GM12878 (cell line): Measurements from ENCODE around the gene FCRL2. TPM values are rescaled to one million over a fixed set of nuclear protein-coding genes. Genes with fewer than 3 reads are reported as not detected.

ENCODE experiments used
- ATAC-seq: fragments of 200-7000 bp; cut with Tn5 transposase; 3 replicates; pipeline ENCODE4 v1.9.1; 2020; ENCODE audit warnings: mild to moderate bottlenecking, moderate library complexity
- BruUV-seq: library from RNA; stranded (reverse); fragments of 400-500 nt; replicated peaks from 2 replicates; lab custom pipeline; 2021; lab: Mats Ljungman, UMichigan
- CTCF ChIA-PET: fragments of 300-600 bp; sonication (Branson Sonifier 250); formaldehyde crosslinking; extraction: SDS; loops from one replicate; lab custom pipeline; 2021; ENCODE audit warnings: inconsistent platforms; lab: Yijun Ruan, JAX
- POLR2A ChIA-PET: fragments of 350-600 bp; formaldehyde crosslinking; extraction: SDS; loops from one replicate; lab custom pipeline; 2021; ENCODE audit warnings: inconsistent platforms; lab: Charles Lee
- RAD21 ChIA-PET: fragments of 300-600 bp; sonication (Branson Sonifier 250); formaldehyde crosslinking; loops from one replicate; lab custom pipeline; 2023; ENCODE audit warnings: antibody characterized with exemption; ENCODE audit not compliant: unreplicated experiment; lab: Charles Lee
- SMC1A ChIA-PET: fragments of 300-600 bp; sonication (Branson Sonifier 250); formaldehyde crosslinking; loops from one replicate; lab custom pipeline; 2023; ENCODE audit not compliant: unreplicated experiment, uncharacterized antibody; lab: Charles Lee
- DNase-seq: peaks from one replicate; pipeline ENCODE4 v3.0.0-alpha.2; 2011; ENCODE audit warnings: low read depth, low spot score
- FAIRE-seq: peaks from 3 replicates; lab custom pipeline; 2011; peaks lifted over from hg19 to GRCh38; lab: Jason Lieb, UNC
- H2AFZ ChIP-seq: 2 replicates; pipeline ENCODE4 v1.6.0; 2011; ENCODE audit warnings: low read depth, low read length, control low read depth; ENCODE audit not compliant: control insufficient read depth
- H3K27ac ChIP-seq: 2 replicates; pipeline ENCODE4 v1.5.1; 2011; ENCODE audit warnings: control low read depth; ENCODE audit not compliant: control insufficient read depth, insufficient read depth
- H3K27me3 ChIP-seq, 2 experiments: replicated peaks in 1 of 2; 2 replicates each; pipeline versions ENCODE4 v1.6.0 to v1.6.1; 2011; ENCODE audit warnings: low read length in 1 of 2; ENCODE audit not compliant: control insufficient read depth in 2 of 2, insufficient read depth in 2 of 2
- H3K36me3 ChIP-seq, 2 experiments: 2 replicates each; pipeline ENCODE4 v1.5.1; 2011; ENCODE audit warnings: low read length in 1 of 2; ENCODE audit not compliant: control insufficient read depth in 2 of 2, insufficient read depth in 2 of 2
- H3K4me1 ChIP-seq: 2 replicates; pipeline ENCODE4 v1.6.1; 2011; ENCODE audit warnings: mild to moderate bottlenecking, low read length, moderate library complexity, mixed read lengths; ENCODE audit not compliant: control insufficient read depth, insufficient read depth
- H3K4me2 ChIP-seq: 2 replicates; pipeline ENCODE4 v1.6.0; 2011; ENCODE audit warnings: control low read depth; ENCODE audit not compliant: control insufficient read depth, insufficient read depth
- H3K4me3 ChIP-seq: fragments of 200-600 bp; sonication (generic); 2 replicates; pipeline ENCODE4 v1.5.1; 2016
- H3K79me2 ChIP-seq: 2 replicates; pipeline ENCODE4 v1.6.0; 2011; ENCODE audit warnings: low read length; ENCODE audit not compliant: control insufficient read depth, insufficient read depth
- H3K9ac ChIP-seq: 2 replicates; pipeline ENCODE4 v1.8.0; 2011; ENCODE audit warnings: low read length, control low read depth, mixed read lengths; ENCODE audit not compliant: control insufficient read depth, insufficient read depth
- H3K9me3 ChIP-seq: replicated peaks from 3 replicates; pipeline ENCODE4 v1.5.1; 2011; ENCODE audit warnings: mild to moderate bottlenecking, low read length; ENCODE audit not compliant: control insufficient read depth, insufficient read depth
- H4K20me1 ChIP-seq: 2 replicates; pipeline ENCODE4 v1.6.0; 2011; ENCODE audit not compliant: control insufficient read depth, insufficient read depth
- BCL11A ChIP-seq: IDR thresholded peaks from 2 replicates; pipeline ENCODE4 v1.6.1; 2011; ENCODE audit warnings: low read depth, low read length
- CHD2 ChIP-seq: IDR thresholded peaks from 2 replicates; pipeline ENCODE4 v1.6.1; 2011; ENCODE audit warnings: low read depth, low read length, improper control_type of control experiment, borderline replicate concordance
- FOXK2 ChIP-seq: fragments of 450-650 bp; IDR thresholded peaks from 2 replicates; pipeline ENCODE4 v1.6.1; 2017; ENCODE audit warnings: mild to moderate bottlenecking, moderate library complexity
- HDAC2 ChIP-seq: fragments of 200-600 bp; sonication (generic); IDR thresholded peaks from 2 replicates; pipeline ENCODE4 v1.6.1; 2017
- NFYA ChIP-seq: IDR thresholded peaks from 2 replicates; pipeline ENCODE4 v1.6.1; 2011; ENCODE audit warnings: low read depth, mild to moderate bottlenecking, low read length, improper control_type of control experiment, borderline replicate concordance
- POLR2AphosphoS5 ChIP-seq: IDR thresholded peaks from 2 replicates; pipeline ENCODE4 v1.6.1; 2011; ENCODE audit warnings: mild to moderate bottlenecking, low read length, inconsistent platforms
- RCOR1 ChIP-seq: conservative IDR thresholded peaks from 2 replicates; pipeline ENCODE4 v1.6.1; 2012; ENCODE audit warnings: low read depth, low read length, improper control_type of control experiment
- STAT1 ChIP-seq: fragments of 450-650 bp; conservative IDR thresholded peaks from 2 replicates; pipeline ENCODE4 v1.6.1; 2014; ENCODE audit warnings: antibody characterized with exemption, mild to moderate bottlenecking
- SUZ12 ChIP-seq: fragments of 200-600 bp; sonication (generic); IDR thresholded peaks from one replicate; pipeline ENCODE4 v1.6.1; 2018; ENCODE audit warnings: antibody characterized with exemption, mild to moderate bottlenecking; ENCODE audit not compliant: unreplicated experiment
- USF2 ChIP-seq: IDR thresholded peaks from 2 replicates; pipeline ENCODE4 v1.6.1; 2011; ENCODE audit warnings: low read depth, low read length, improper control_type of control experiment, borderline replicate concordance
- ZBTB4 ChIP-seq: fragments of 450-650 bp; formaldehyde crosslinking; IDR thresholded peaks from 2 replicates; pipeline ENCODE4 v1.4.0; 2022; ENCODE audit warnings: mild to moderate bottlenecking, moderate library complexity
- ZBTB40 ChIP-seq: fragments of 450-650 bp; IDR thresholded peaks from 2 replicates; pipeline ENCODE4 v1.6.1; 2016; ENCODE audit warnings: mild to moderate bottlenecking, moderate library complexity, borderline replicate concordance
- ZNF274 ChIP-seq: IDR thresholded peaks from one replicate; pipeline ENCODE4 v1.8.0; 2011; ENCODE audit not compliant: insufficient read length, insufficient read depth
- ZNF384 ChIP-seq: IDR thresholded peaks from 2 replicates; pipeline ENCODE4 v1.6.1; 2012; ENCODE audit warnings: low read depth, mild to moderate bottlenecking, low read length, improper control_type of control experiment, borderline replicate concordance
- WGBS: methylation state at CpG from one replicate; pipeline ENCODE4 v1.1.6; 2016; ENCODE audit warnings: low lambda C conversion rate; ENCODE audit not compliant: insufficient replicate concordance, insufficient coverage; ENCODE audit errors: missing lambda C conversion rate; 5-methylcytosine and 5-hydroxymethylcytosine counted together
- in situ Hi-C: fragments of 300-500 bp; cut with MboI; formaldehyde crosslinking; loops from 9 replicates; pipeline ENCODE4 v1.14.3; 2018; ENCODE audit warnings: mixed read lengths
- intact Hi-C: fragments of 100-400 bp; cut with micrococcal nuclease; formaldehyde crosslinking; loops from one replicate; pipeline ENCODE4 v1.14.2; 2022; ENCODE audit not compliant: unreplicated experiment
- polyA plus RNA-seq, 11 experiments: library from polyadenylated mRNA; depleted of rRNA in 4 of 11; unstranded in 6 of 11; stranded (reverse) in 5 of 11; fragments of >200 nt; fragmentation: Nextera tagmentation in 4 of 11; fragmentation: Illumina TruSeq in 1 of 11; extraction: Ambion mirVana in 4 of 11; extraction: Trizol in 1 of 11; gene quantifications; 1 replicate in 1 of 11; 2 replicates in 10 of 11; pipeline versions ENCODE4 v1.2.1 to v1.2.3, GENCODE V29; 2011 to 2016; ENCODE audit warnings: inconsistent platforms in 2 of 11, missing spikeins in 2 of 11, low read depth in 1 of 11
- total RNA-seq, 4 experiments: library from RNA; depleted of rRNA in 3 of 4; stranded (reverse); fragments of >200 nt in 3 of 4; fragmentation: Illumina TruSeq in 1 of 4; extraction: Trizol in 1 of 4; gene quantifications; 2 replicates each; pipeline versions ENCODE4 v1.2.1 to v1.2.3, GENCODE V29; 2013 to 2021

Gene FCRL2
- total and polyA plus RNA-seq, 10 of the 15 experiments (the other 5 are each of a cell fraction or from before 2014, with no cell fraction given), result 0.07 to 7.3 (median 0.61) TPM

- FAIRE-seq (no peak), ATAC-seq (no peak), DNase-seq (no peak)
- Histone ChIP-seq H3K4me1 (no peaks in the 10 kb centered on the region), H3K36me3 (no peaks in the 10 kb centered on the region), H3K9ac (no peak overlapping the region), H3K9me3 (no peaks in the 10 kb centered on the region), H3K79me2 (no peaks in the 10 kb centered on the region), H3K4me2 (no peak overlapping the region), H2AFZ (no peak overlapping the region), H3K4me3 (no peak overlapping the region), H3K27ac (no peak overlapping the region), H3K27me3 (peaks cover 3 to 6% of the 10 kb centered on the region in 2 experiments; a peak in 3 of 4 replicates), H4K20me1 (no peaks in the 10 kb centered on the region)
- ChIA-PET RAD21 (no interaction called here), POLR2A (no interaction called here), SMC1A (interaction anchor here (1.2 to 1.4 kb wide), 2 partner anchors 118 to 133 kb away, joined by 3 to 6 read pairs; no protein-coding TSS in a partner anchor), CTCF (interaction anchor here (1.1 to 3.0 kb wide), 3 partner anchors 14 to 118 kb away, joined by 3 to 17 read pairs (median 4); no protein-coding TSS in a partner anchor)
- intact Hi-C loops (no loop called here), in situ Hi-C loops (no loop called here)
- 48% methylated on average over 4 of the region's 4 CpGs for WGBS
- BruUV-seq, result no TSS peak
- no peak for TF ChIP-seq HDAC2
- TF ChIP-seq RCOR1, result no peak
- no peak for TF ChIP-seq POLR2AphosphoS5
- no peak for TF ChIP-seq ZBTB40
- no peak for TF ChIP-seq ZNF274
- TF ChIP-seq NFYA, result no peak
- no peak for TF ChIP-seq USF2
- no peak for TF ChIP-seq CHD2
- no peak for TF ChIP-seq STAT1
- no peak for TF ChIP-seq SUZ12
- no peak for TF ChIP-seq ZBTB4 (CRISPR knock-in tag)
- TF ChIP-seq FOXK2, result no peak
- TF ChIP-seq BCL11A, result no peak
- no peak for TF ChIP-seq ZNF384
Measured at GRCh38 chr1:157697781-157698569, 79.0 kb downstream of the FCRL2 start.
